A673 (cell line): ENCODE data around the gene ST7.
"Not testable (repeated sequence)": the region's sequence is repeated elsewhere in the genome, so short reads cannot be mapped to it uniquely, and the experiment has no call there.

Experiments
- EZH2 ChIP-seq: fragments of 200-600 bp; sonication (generic); IDR thresholded peaks from 2 replicates; pipeline ENCODE4 v1.6.1; 2017; ENCODE audit warnings: borderline replicate concordance, low read depth, mild to moderate bottlenecking, mixed read lengths, antibody characterized with exemption, low read length; ENCODE audit not compliant: poor library complexity, severe bottlenecking
- TF ChIP-seq, protein P1 (sequence below): fragments of 300-800, 200-600 bp; sonication (generic); conservative IDR thresholded peaks from 2 replicates; pipeline ENCODE4 v1.5.1; 2017; ENCODE audit warnings: low read depth, mild to moderate bottlenecking, antibody characterized with exemption, low read length, moderate library complexity, mixed read lengths

DNA sequence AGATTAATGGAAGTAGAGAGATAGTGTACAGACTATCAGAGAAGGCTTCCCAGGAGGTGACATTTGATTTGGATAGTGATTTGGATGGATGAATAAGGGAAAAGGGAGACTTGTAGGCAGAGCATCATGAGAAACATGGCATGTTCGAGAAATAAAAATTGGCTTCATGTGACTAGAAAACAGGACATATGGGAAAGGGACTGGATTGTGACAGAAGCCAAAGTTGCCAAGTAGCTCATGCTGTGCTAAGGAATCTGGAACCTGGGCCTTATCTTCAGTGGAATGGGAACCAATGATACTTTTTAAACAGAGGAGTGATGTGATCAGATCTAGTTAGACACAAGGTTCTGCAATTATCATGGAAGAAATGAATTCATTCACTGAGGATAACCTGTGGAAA lies 168.7 kb downstream of the ST7 start:
- TF ChIP-seq, protein P1, sequence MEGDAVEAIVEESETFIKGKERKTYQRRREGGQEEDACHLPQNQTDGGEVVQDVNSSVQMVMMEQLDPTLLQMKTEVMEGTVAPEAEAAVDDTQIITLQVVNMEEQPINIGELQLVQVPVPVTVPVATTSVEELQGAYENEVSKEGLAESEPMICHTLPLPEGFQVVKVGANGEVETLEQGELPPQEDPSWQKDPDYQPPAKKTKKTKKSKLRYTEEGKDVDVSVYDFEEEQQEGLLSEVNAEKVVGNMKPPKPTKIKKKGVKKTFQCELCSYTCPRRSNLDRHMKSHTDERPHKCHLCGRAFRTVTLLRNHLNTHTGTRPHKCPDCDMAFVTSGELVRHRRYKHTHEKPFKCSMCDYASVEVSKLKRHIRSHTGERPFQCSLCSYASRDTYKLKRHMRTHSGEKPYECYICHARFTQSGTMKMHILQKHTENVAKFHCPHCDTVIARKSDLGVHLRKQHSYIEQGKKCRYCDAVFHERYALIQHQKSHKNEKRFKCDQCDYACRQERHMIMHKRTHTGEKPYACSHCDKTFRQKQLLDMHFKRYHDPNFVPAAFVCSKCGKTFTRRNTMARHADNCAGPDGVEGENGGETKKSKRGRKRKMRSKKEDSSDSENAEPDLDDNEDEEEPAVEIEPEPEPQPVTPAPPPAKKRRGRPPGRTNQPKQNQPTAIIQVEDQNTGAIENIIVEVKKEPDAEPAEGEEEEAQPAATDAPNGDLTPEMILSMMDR, result not testable (repeated sequence)
- TF ChIP-seq EZH2, result not testable (repeated sequence)
